CD4-positive, alpha-beta T cell (primary cell): ENCODE data around the gene TBL1X. TPM values are rescaled to one million over a fixed set of nuclear protein-coding genes. Genes with fewer than 3 reads are reported as not detected.

Source experiments
- ATAC-seq: fragments of 200-7000 bp; cut with Tn5 transposase; one replicate; pipeline ENCODE4 v1.10.0; 2022; ENCODE audit warnings: mild to moderate bottlenecking; ENCODE audit not compliant: poor library complexity
- CTCF ChIA-PET: fragments of 350-600 bp; sonication (Branson Sonifier 250); formaldehyde crosslinking; loops from one replicate; lab custom pipeline; 2021; ENCODE audit warnings: antibody characterized with exemption, inconsistent platforms; lab: Charles Lee
- POLR2A ChIA-PET: fragments of 350-600 bp; sonication (Branson Sonifier 250); formaldehyde crosslinking; loops from one replicate; lab custom pipeline; 2021; ENCODE audit warnings: antibody characterized with exemption, inconsistent platforms; lab: Charles Lee
- DNase-seq, 14 experiments: peaks; one replicate each; pipeline ENCODE4 v3.0.0-alpha.2; 2013 to 2020; ENCODE audit warnings: mixed read lengths in 2 of 14
- H3K27ac ChIP-seq, 2 donors: one replicate each; pipeline versions ENCODE4 v1.5.1 to v1.7.0; 2013; ENCODE audit warnings: low read length in 2 of 2, low read depth in 1 of 2, mild to moderate bottlenecking in 1 of 2
- H3K27me3 ChIP-seq, 2 experiments: 1 replicate in 1 of 2; 2 replicates in 1 of 2; pipeline versions ENCODE4 v1.6.1 to v1.7.0; 2013; ENCODE audit warnings: low read length in 2 of 2, control low read depth in 1 of 2, mild to moderate bottlenecking in 1 of 2, moderate library complexity in 1 of 2; ENCODE audit not compliant: insufficient read depth in 2 of 2, control insufficient read depth in 1 of 2
- H3K36me3 ChIP-seq: one replicate; pipeline ENCODE4 v1.6.1; 2013; ENCODE audit warnings: low read length, control low read depth; ENCODE audit not compliant: insufficient read depth
- H3K4me1 ChIP-seq: one replicate; pipeline ENCODE4 v1.6.1; 2013; ENCODE audit warnings: low read length, control low read depth; ENCODE audit not compliant: insufficient read depth
- H3K4me3 ChIP-seq: one replicate; pipeline ENCODE4 v1.5.1; 2013; ENCODE audit warnings: mild to moderate bottlenecking, low read length, moderate library complexity
- H3K9me3 ChIP-seq, 2 experiments: 1 replicate in 1 of 2; 2 replicates in 1 of 2; pipeline versions ENCODE4 v1.6.1 to v1.7.0; 2013; ENCODE audit warnings: low read length in 2 of 2, mild to moderate bottlenecking in 2 of 2, control low read depth in 1 of 2, moderate library complexity in 1 of 2; ENCODE audit not compliant: control insufficient read depth in 1 of 2, insufficient read depth in 1 of 2
- H3K27ac Mint-ChIP-seq: one replicate; pipeline ENCODE4 v1.8.0; 2020; ENCODE audit warnings: mixed read lengths
- H3K27me3 Mint-ChIP-seq: one replicate; pipeline ENCODE4 v1.8.0; 2021; ENCODE audit warnings: mixed read lengths
- H3K36me3 Mint-ChIP-seq: one replicate; pipeline ENCODE4 v1.8.0; 2021; ENCODE audit warnings: low read depth, mixed read lengths
- H3K4me1 Mint-ChIP-seq: one replicate; pipeline ENCODE4 v1.8.0; 2021; ENCODE audit warnings: low read depth, mixed read lengths
- H3K4me3 Mint-ChIP-seq: one replicate; pipeline ENCODE4 v1.8.0; 2020; ENCODE audit warnings: mild to moderate bottlenecking, mixed read lengths
- H3K9me3 Mint-ChIP-seq: one replicate; pipeline ENCODE4 v1.8.0; 2020; ENCODE audit warnings: mixed read lengths
- intact Hi-C, 2 experiments: fragments of 100-400 bp; cut with DNase I in 1 of 2; cut with micrococcal nuclease in 1 of 2; formaldehyde crosslinking; loops; one replicate each; pipeline versions ENCODE4 v1.15.1 to v1.9.0; 2023 to 2025; cut with DNase I, micrococcal nuclease
- total RNA-seq, 174 experiments: library from RNA in 2 of 174; stranded (reverse) in 2 of 174; gene quantifications; one replicate each; pipeline ENCODE4 v1.2.3 and lab custom pipeline; 2021 to 2026
- TF ChIP-seq, protein P1 (sequence below): fragments of 200-600 bp; IDR thresholded peaks from one replicate; pipeline ENCODE4 v1.8.0; 2022; ENCODE audit warnings: antibody characterized with exemption, mild to moderate bottlenecking

The TBL1X gene
- total RNA-seq, 2 experiments from 2014 or later = 17.4 to 19.2 TPM

- peaks cover 4% of the 10 kb centered on the region for H3K4me1 Mint-ChIP-seq
- H3K9me3 Mint-ChIP-seq = no peaks in the 10 kb centered on the region
- no peak overlapping the region for H3K4me3 Mint-ChIP-seq
- no peak for DNase-seq
- H3K9me3 ChIP-seq = no peaks in the 10 kb centered on the region
- H3K27ac Mint-ChIP-seq = no peak overlapping the region
- TF ChIP-seq, protein P1, sequence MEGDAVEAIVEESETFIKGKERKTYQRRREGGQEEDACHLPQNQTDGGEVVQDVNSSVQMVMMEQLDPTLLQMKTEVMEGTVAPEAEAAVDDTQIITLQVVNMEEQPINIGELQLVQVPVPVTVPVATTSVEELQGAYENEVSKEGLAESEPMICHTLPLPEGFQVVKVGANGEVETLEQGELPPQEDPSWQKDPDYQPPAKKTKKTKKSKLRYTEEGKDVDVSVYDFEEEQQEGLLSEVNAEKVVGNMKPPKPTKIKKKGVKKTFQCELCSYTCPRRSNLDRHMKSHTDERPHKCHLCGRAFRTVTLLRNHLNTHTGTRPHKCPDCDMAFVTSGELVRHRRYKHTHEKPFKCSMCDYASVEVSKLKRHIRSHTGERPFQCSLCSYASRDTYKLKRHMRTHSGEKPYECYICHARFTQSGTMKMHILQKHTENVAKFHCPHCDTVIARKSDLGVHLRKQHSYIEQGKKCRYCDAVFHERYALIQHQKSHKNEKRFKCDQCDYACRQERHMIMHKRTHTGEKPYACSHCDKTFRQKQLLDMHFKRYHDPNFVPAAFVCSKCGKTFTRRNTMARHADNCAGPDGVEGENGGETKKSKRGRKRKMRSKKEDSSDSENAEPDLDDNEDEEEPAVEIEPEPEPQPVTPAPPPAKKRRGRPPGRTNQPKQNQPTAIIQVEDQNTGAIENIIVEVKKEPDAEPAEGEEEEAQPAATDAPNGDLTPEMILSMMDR = no peak
- H3K27me3 Mint-ChIP-seq = no peaks in the 10 kb centered on the region
- H3K4me3 ChIP-seq = no peak overlapping the region
- H3K27me3 ChIP-seq = no peaks in the 10 kb centered on the region
- ChIA-PET POLR2A (no interaction called here), CTCF (interaction anchor here (1.3 kb wide), 1 partner anchor 10 kb away, joined by 3 read pairs; no protein-coding TSS in a partner anchor)
- H3K36me3 Mint-ChIP-seq = no peaks in the 10 kb centered on the region
- H3K27ac ChIP-seq = no peak overlapping the region
- no peak for ATAC-seq
- H3K36me3 ChIP-seq = no peaks in the 10 kb centered on the region
- intact Hi-C loops = no loop called here
- H3K4me1 ChIP-seq = no peaks in the 10 kb centered on the region
Measured at GRCh38 chrX:9598344-9598743, 133.5 kb downstream of the TBL1X start.

DNA sequence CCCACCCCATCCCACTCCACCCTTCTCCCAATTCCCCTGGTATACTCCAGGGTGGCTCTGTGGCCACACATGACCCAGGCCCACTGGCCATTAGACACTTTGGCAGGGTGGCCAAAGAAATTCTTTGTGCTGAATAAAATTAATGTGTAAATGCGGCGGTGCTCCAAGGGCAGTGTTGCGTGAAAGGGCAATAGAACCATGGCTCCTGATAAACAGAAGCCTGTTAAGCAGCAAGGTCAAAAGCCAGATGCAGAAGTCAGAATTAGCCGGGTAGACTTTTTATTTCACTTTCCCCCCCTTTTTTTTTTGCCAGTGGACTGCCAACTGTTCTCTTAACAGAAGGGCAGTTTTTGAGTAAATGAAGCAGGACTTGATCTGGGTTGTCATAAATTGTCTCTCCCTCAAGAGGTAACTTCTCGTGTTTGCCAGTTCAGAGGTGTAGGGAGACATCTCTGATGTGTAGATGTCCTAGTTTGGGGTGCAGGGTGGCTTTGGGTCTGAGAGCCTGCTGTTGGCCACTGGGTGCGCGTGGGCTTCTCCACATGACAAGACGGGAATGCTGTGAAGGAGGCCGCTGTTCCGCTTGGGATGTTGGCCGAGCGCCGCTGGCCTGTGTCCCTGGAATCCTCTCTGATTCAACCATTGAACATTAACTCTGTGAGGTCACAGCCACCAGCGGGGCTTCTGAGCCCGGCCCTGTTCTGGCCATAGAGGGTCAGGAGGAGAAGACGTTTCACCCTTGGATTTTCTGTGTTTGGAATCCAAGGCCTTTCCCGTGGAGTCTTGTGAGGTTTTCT lies 139.5 kb downstream of the TBL1X start:
- Histone ChIP-seq H3K9me3 (no peaks in the 10 kb centered on the region), H3K36me3 (no peaks in the 10 kb centered on the region), H3K4me1 (no peaks in the 10 kb centered on the region), H3K27me3 (no peaks in the 10 kb centered on the region), H3K27ac (no peak overlapping the region), H3K4me3 (no peak overlapping the region)
- no peak overlapping the region for H3K27ac Mint-ChIP-seq
- H3K4me1 Mint-ChIP-seq = peaks cover 4% of the 10 kb centered on the region
- no peak for DNase-seq
- POLR2A ChIA-PET = no interaction called here
- no peak overlapping the region for H3K4me3 Mint-ChIP-seq
- H3K36me3 Mint-ChIP-seq = no peaks in the 10 kb centered on the region
- CTCF ChIA-PET = no interaction called here
- no peak for ATAC-seq
- no peaks in the 10 kb centered on the region for H3K27me3 Mint-ChIP-seq
- intact Hi-C loops = no loop called here
- TF ChIP-seq, protein P1 = no peak
- H3K9me3 Mint-ChIP-seq = no peaks in the 10 kb centered on the region

DNA sequence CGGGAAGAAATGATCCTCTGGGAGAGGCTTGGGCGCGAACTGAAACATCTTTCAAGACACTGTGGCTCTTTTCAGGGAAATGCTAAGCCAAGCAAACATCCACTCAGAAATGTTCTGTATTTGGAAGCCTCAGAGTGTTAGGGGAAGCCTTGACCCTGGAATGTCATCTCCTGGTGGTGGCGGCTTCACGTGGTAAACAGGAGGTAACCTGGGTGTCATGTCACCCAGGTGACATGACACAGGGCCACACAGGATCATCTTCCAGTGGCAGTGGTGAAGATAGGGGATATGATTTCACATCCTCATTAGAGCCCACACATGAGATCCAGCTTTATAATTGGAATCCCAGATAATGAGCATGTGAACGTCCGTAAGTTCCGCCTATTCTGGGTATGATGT lies 140.0 kb downstream of the TBL1X start:
- ATAC-seq (no peak), DNase-seq (no peak)
- Histone ChIP-seq H3K4me3 (no peak overlapping the region), H3K27me3 (no peaks in the 10 kb centered on the region), H3K4me1 (no peaks in the 10 kb centered on the region), H3K27ac (no peak overlapping the region), H3K9me3 (no peaks in the 10 kb centered on the region), H3K36me3 (no peaks in the 10 kb centered on the region)
- no peaks in the 10 kb centered on the region for H3K27me3 Mint-ChIP-seq
- ChIA-PET POLR2A (no interaction called here), CTCF (no interaction called here)
- TF ChIP-seq, protein P1 = no peak
- no peaks in the 10 kb centered on the region for H3K36me3 Mint-ChIP-seq
- no peak overlapping the region for H3K27ac Mint-ChIP-seq
- H3K9me3 Mint-ChIP-seq = no peaks in the 10 kb centered on the region
- intact Hi-C loops = no loop called here
- H3K4me1 Mint-ChIP-seq = peaks cover 4% of the 10 kb centered on the region
- H3K4me3 Mint-ChIP-seq = no peak overlapping the region
